Stimulated activated CD4-positive, alpha-beta T cell treated with anti-CD3 and anti-CD28 coated beads, TNF-alpha, amount 100 ng/mL, for 4 hours (primary cell): ENCODE results near the gene FAM117A.

Experiments used
- DNase-seq, 3 experiments: peaks; one replicate each; pipeline ENCODE4 v3.0.0-alpha.2; 2020; ENCODE audit warnings: low read depth in 3 of 3

Gene FAM117A

GRCh38 chr17:49763735-49764558 lies at the start of gene FAM117A:
Gene FAM117A, minus strand, starts transcription at chr17:49764131. Its CDS starts 44 bp downstream, at chr17:49764087.
- peak; percentile 80 to 95 (median 92) for DNase-seq

GRCh38 chr17:49809056-49809455 lies 45.1 kb upstream of the FAM117A start:
- no peak for DNase-seq

GRCh38 chr17:49798738-49799137 lies 34.8 kb upstream of the FAM117A start:
- DNase-seq, result no peak

- DNase-seq, result no peak
Observed at GRCh38 chr17:49798182-49798581, 34.3 kb upstream of the FAM117A start.

GRCh38 chr17:49795372-49795771 lies 31.4 kb upstream of the FAM117A start:
- DNase-seq, result no peak

GRCh38 chr17:49793309-49793708 lies 29.4 kb upstream of the FAM117A start:
- DNase-seq, result no peak

GRCh38 chr17:49789243-49789578 lies 25.3 kb upstream of the FAM117A start:
- DNase-seq, result no peak

GRCh38 chr17:49788478-49789242 lies 24.7 kb upstream of the FAM117A start, which contains the start of gene KAT7:
Gene KAT7, plus strand, starts transcription at chr17:49788681. Its CDS starts 154 bp downstream, at chr17:49788835.
- peak; percentile 92 to 97 (median 96) for DNase-seq

GRCh38 chr17:49787884-49788477 lies 24.1 kb upstream of the FAM117A start:
- DNase-seq, result no peak

GRCh38 chr17:49784636-49785035 lies 20.7 kb upstream of the FAM117A start:
- no peak for DNase-seq

- no peak for DNase-seq
Observed at GRCh38 chr17:49783791-49784190, 19.9 kb upstream of the FAM117A start.

- no peak for DNase-seq
Observed at GRCh38 chr17:49783071-49783715, 19.3 kb upstream of the FAM117A start.

GRCh38 chr17:49779739-49780231 lies 15.9 kb upstream of the FAM117A start:
- no peak for DNase-seq

GRCh38 chr17:49779156-49779738 lies 15.3 kb upstream of the FAM117A start:
- no peak for DNase-seq

GRCh38 chr17:49777563-49777962 lies 13.6 kb upstream of the FAM117A start:
- DNase-seq, result no peak

GRCh38 chr17:49776551-49777300 lies 12.8 kb upstream of the FAM117A start:
- no peak for DNase-seq

GRCh38 chr17:49775546-49776260 lies 11.8 kb upstream of the FAM117A start:
- DNase-seq, result no peak

GRCh38 chr17:49766918-49767530 lies 3.1 kb upstream of the FAM117A start:
- no peak for DNase-seq

- no peak for DNase-seq
Observed at GRCh38 chr17:49764559-49765180, 739 bp upstream of the FAM117A start.
